HCT116 (cell line): Measurements from ENCODE around the gene MRPS18A.

Experiments
- CEBPB ChIP-seq: IDR thresholded peaks from 2 replicates; pipeline ENCODE4 v1.6.1; 2012; ENCODE audit warnings: low read depth
- CTCF ChIP-seq, 3 experiments: fragments of 200-600 bp in 1 of 3; sonication (generic) in 1 of 3; IDR thresholded peaks in 2 of 3; conservative IDR thresholded peaks in 1 of 3; 2 replicates each; pipeline ENCODE4 v1.5.1; 2012 to 2017; ENCODE audit warnings: low read depth in 2 of 3, low read length in 2 of 3, antibody characterized with exemption in 1 of 3, borderline replicate concordance in 1 of 3, control low read depth in 1 of 3, mild to moderate bottlenecking in 1 of 3, mixed read lengths in 1 of 3, mixed run types in 1 of 3, moderate library complexity in 1 of 3; ENCODE audit not compliant: insufficient read depth in 1 of 3
- EZH2 ChIP-seq: fragments of 200-600 bp; sonication (generic); IDR thresholded peaks from 2 replicates; pipeline ENCODE4 v1.6.1; 2017; ENCODE audit warnings: antibody characterized with exemption, mixed run types
- EZH2phosphoT487 ChIP-seq: fragments of 200-600 bp; IDR thresholded peaks from 2 replicates; pipeline ENCODE4 v1.6.1; 2018; ENCODE audit warnings: antibody characterized with exemption, borderline replicate concordance
- POLR2A ChIP-seq: IDR thresholded peaks from 2 replicates; pipeline ENCODE4 v1.7.0; 2011; ENCODE audit warnings: borderline replicate concordance; ENCODE audit not compliant: insufficient read depth, insufficient read length; ENCODE audit errors: extremely low read depth
- POLR2AphosphoS5 ChIP-seq: IDR thresholded peaks from 2 replicates; pipeline ENCODE4 v1.6.1; 2011; ENCODE audit warnings: mild to moderate bottlenecking, low read depth, low read length, moderate library complexity
- REST ChIP-seq: IDR thresholded peaks from 2 replicates; pipeline ENCODE4 v1.6.1; 2012; ENCODE audit warnings: low read depth
- TCF7L2 ChIP-seq: IDR thresholded peaks from 2 replicates; pipeline ENCODE4 v1.7.0; 2011; ENCODE audit warnings: borderline replicate concordance, inconsistent platforms; ENCODE audit not compliant: insufficient read depth, insufficient read length; ENCODE audit errors: extremely low read depth
- ZBTB33 ChIP-seq: IDR thresholded peaks from 2 replicates; pipeline ENCODE4 v1.6.1; 2011; ENCODE audit warnings: mild to moderate bottlenecking, low read length, moderate library complexity; ENCODE audit not compliant: insufficient replicate concordance; ENCODE audit errors: extremely low read depth

GRCh38 chr6:43668151-43669028, 19.2 kb downstream of the MRPS18A start:
- TF ChIP-seq REST (no peak), POLR2AphosphoS5 (peak; percentile 73), CTCF (IDR thresholded peaks at IDR 0.05 in 2 of 3, conservative IDR thresholded peaks at IDR 0.05 in 1 of 3; ENCODE audit: borderline replicate concordance in 1 of 3, insufficient read depth in 1 of 3, low read depth in 2 of 3, low read length in 2 of 3) (peak; percentile 55 to 78 (median 75)), TCF7L2 (no peak), EZH2phosphoT487 (no peak), CEBPB (no peak), ZBTB33 (no peak), POLR2A (no peak), EZH2 (no peak)
